ENCODE data around the gene ARNT2. TPM values are rescaled to one million over a fixed set of nuclear protein-coding genes. Genes with fewer than 3 reads are reported as not detected.

The ARNT2 gene
- total RNA-seq, 1 experiment from 2014 or later, result 16.8 TPM

DNA sequence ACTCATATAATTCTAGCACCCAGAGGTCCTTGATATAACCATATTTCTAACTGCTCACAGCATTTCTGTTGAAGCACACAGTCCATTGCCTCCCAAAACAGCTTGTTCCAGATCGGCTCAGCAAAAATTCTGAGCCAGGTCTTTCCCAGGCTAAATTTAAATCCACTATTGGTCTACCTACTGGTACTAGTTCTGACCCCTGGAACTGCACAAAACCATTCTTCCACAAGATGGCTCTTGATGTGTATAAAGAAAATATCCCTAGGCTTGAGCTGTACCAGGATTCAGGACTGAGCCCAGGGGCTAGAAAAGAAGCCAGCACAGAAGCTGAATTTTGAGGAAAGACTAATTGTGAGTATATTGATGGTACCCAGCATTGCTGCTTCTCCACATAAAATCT, 215.5 kb downstream of the ARNT2 start:
- Histone ChIP-seq H3K9me3 (ENCODE audit: control insufficient read depth, insufficient read depth, low read depth, low read length) (peaks cover 12% of the 10 kb centered on the region; the same call in 1 of the 2 replicates), H3K27ac (ENCODE audit: low read length) (no peak overlapping the region), H3K4me1 (ENCODE audit: control insufficient read depth, insufficient read depth, low read length) (no peaks in the 10 kb centered on the region), H3K27me3 (ENCODE audit: control insufficient read depth, insufficient read depth, low read length) (no peaks in the 10 kb centered on the region), H3K4me3 (ENCODE audit: low read depth in 2 of 2, low read length in 2 of 2) (no peak overlapping the region), H3K36me3 (ENCODE audit: control insufficient read depth, insufficient read depth, low read length) (no peaks in the 10 kb centered on the region)
- ChIA-PET POLR2A (no interaction called here), CTCF (interaction anchor here (0.7 to 2.3 kb wide), 3 partner anchors 52 to 160 kb away, joined by 3 to 15 read pairs (median 3); partner anchors contain the start of gene CEMIP)
- intact Hi-C loops (cut with micrococcal nuclease; ENCODE audit: unreplicated experiment), result no loop called here
- in situ Hi-C loops (cut with HindIII; ENCODE audit: low pct_unique_long_range_greater_than_20kb, low sequenced_read_pairs), result no loop called here
- no peak for DNase-seq (ENCODE audit: low read depth, low spot score)
- TF ChIP-seq POLR2AphosphoS5 (IDR thresholded peaks at IDR 0.05; ENCODE audit: low read depth, low read length) (no peak), REST (IDR thresholded peaks at IDR 0.05; ENCODE audit: insufficient read depth in 1 of 2, low read depth in 2 of 2, low read length in 1 of 2) (no peak), TCF7L2 (IDR thresholded peaks at IDR 0.05; ENCODE audit: low read depth, low read length) (no peak), SIN3A (IDR thresholded peaks at IDR 0.05; ENCODE audit: borderline replicate concordance, insufficient read depth, low read depth, low read length) (no peak), CTCF (IDR thresholded peaks at IDR 0.05) (no peak)
- BruUV-seq (replicated peaks), result no TSS peak
- peak; percentile 80 for ATAC-seq

DNA sequence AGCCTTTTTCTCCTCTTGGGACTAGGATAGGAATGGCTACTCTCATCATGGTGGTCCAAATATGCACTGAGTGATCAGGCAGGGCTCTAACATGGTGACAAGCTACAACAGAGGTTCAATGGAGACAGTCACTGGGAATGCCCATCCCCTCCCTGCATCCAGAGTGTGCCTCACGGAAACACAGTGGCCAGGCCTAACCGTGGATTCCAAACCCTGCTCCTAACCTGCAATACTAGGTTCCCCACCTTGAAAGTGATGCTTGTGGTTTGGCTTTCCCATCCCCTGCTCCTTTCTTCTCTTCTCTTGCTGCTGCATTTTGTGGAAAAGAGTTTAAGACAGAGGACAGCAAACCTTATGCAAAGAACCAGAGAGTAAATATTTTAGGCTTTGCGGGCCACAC, 216.0 kb downstream of the ARNT2 start:
- ChIA-PET POLR2A (no interaction called here), CTCF (interaction anchor here (0.7 to 2.3 kb wide), 3 partner anchors 52 to 159 kb away, joined by 3 to 15 read pairs (median 3); partner anchors contain the start of gene CEMIP)
- Histone ChIP-seq H3K4me3 (ENCODE audit: low read depth in 2 of 2, low read length in 2 of 2) (no peak overlapping the region), H3K4me1 (ENCODE audit: control insufficient read depth, insufficient read depth, low read length) (no peaks in the 10 kb centered on the region), H3K27ac (ENCODE audit: low read length) (no peak overlapping the region), H3K27me3 (ENCODE audit: control insufficient read depth, insufficient read depth, low read length) (no peaks in the 10 kb centered on the region), H3K36me3 (ENCODE audit: control insufficient read depth, insufficient read depth, low read length) (no peaks in the 10 kb centered on the region), H3K9me3 (ENCODE audit: control insufficient read depth, insufficient read depth, low read depth, low read length) (peaks cover 12% of the 10 kb centered on the region; the same call in 1 of the 2 replicates)
- no peak for DNase-seq (ENCODE audit: low read depth, low spot score)
- in situ Hi-C loops (cut with HindIII; ENCODE audit: low pct_unique_long_range_greater_than_20kb, low sequenced_read_pairs) (no loop called here), intact Hi-C loops (cut with micrococcal nuclease; ENCODE audit: unreplicated experiment) (no loop called here)
- no TSS peak for BruUV-seq (replicated peaks)
- TF ChIP-seq REST (IDR thresholded peaks at IDR 0.05; ENCODE audit: insufficient read depth in 1 of 2, low read depth in 2 of 2, low read length in 1 of 2) (no peak), TCF7L2 (IDR thresholded peaks at IDR 0.05; ENCODE audit: low read depth, low read length) (no peak), CTCF (IDR thresholded peaks at IDR 0.05) (no peak), POLR2AphosphoS5 (IDR thresholded peaks at IDR 0.05; ENCODE audit: low read depth, low read length) (no peak), SIN3A (IDR thresholded peaks at IDR 0.05; ENCODE audit: borderline replicate concordance, insufficient read depth, low read depth, low read length) (no peak)
- no peak for ATAC-seq
